HG03575 (cell line): ENCODE results near the gene CCR8.
"Not testable (repeated sequence)": the region's sequence is repeated elsewhere in the genome, so short reads cannot be mapped to it uniquely, and the experiment has no call there.

Experiments
- ATAC-seq: cut with Tn5 transposase; IDR thresholded peaks from one replicate; pipeline ENCODE4 v1.9.1; 2021; ENCODE audit not compliant: unreplicated experiment, insufficient number of reproducible peaks, low FRiP score; ENCODE audit errors: extremely low read depth

CCR8 gene

DNA sequence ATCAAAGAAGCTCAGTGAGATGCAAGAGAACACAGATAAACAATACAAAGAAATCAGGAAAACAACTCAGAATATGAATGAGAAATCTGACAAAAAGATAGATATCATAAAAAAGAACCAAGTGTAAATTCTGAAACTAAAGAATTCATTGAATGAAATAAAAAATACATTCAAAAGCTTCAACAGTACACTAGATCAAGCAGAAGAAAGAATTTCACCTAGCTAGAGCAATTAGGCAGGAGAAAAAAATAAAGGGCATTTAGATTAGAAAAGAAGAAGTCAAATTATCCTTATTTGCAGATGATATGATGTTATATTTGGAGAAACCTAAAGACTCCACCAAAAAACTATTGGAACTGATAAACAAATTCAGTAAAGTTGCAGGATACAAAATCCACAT lies 30.2 kb upstream of the CCR8 start:
- no peak for ATAC-seq

- no peak for ATAC-seq
Measured at GRCh38 chr3:39302178-39302577, 27.3 kb upstream of the CCR8 start.

GRCh38 chr3:39313289-39313688 lies 16.2 kb upstream of the CCR8 start:
- ATAC-seq: no peak

- ATAC-seq: no peak
Measured at GRCh38 chr3:39315420-39315819, 14.1 kb upstream of the CCR8 start.

- no peak for ATAC-seq
Measured at GRCh38 chr3:39317571-39318169, 11.8 kb upstream of the CCR8 start.

GRCh38 chr3:39318301-39318700 lies 11.2 kb upstream of the CCR8 start:
- no peak for ATAC-seq

DNA sequence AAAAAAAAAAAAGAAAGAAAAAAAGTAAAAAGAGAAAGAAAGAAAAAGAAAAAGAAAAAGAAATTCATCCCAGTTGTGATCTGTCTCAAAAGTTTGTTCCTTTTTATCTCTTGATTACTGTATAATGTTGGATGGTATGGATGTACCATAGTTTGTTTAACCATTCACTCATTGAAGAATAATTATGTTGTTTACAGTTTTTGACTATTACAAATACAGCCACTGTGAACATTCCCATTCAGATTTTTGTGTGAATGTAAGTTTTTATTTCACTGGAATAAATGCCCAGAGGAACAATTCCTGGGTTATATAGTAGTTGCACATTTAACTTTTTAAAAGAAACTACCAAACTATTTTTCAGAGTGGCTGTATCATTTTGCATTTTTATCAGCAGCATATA lies 10.3 kb upstream of the CCR8 start:
- no peak for ATAC-seq

GRCh38 chr3:39321574-39321983 lies 7.9 kb upstream of the CCR8 start:
- not testable (repeated sequence) for ATAC-seq

GRCh38 chr3:39322209-39322715 lies 7.2 kb upstream of the CCR8 start:
- not testable (repeated sequence) for ATAC-seq

DNA sequence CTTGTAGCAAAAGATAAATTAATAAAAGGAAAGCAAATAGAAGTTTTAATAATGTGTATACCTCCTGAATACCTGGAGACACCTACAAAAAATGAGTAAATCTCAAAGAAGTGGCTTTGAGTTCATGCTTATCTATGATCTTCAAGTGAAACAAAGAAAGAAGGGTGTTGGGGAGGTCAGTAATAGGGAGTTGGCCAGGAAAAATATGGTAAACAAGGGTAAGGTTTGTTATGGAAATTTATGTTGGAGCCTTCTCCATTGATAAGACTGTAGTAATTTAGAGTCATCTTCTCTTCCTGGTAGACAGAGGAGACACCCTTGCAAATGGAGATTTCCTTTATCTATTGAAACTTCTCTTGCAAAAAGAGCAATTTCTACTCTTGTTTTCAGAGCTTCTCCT lies 6.6 kb upstream of the CCR8 start:
- no peak for ATAC-seq

- no peak for ATAC-seq
Measured at GRCh38 chr3:39323494-39323893, 6.0 kb upstream of the CCR8 start.

- no peak for ATAC-seq
Measured at GRCh38 chr3:39325236-39325635, 4.3 kb upstream of the CCR8 start.

GRCh38 chr3:39327053-39327745 lies 2.3 kb upstream of the CCR8 start:
- ATAC-seq: peak; percentile 5

- ATAC-seq: peak; percentile 38
Measured at GRCh38 chr3:39327746-39328349, 1.7 kb upstream of the CCR8 start.

GRCh38 chr3:39330824-39331223 lies 1.3 kb downstream of the CCR8 start:
- ATAC-seq: no peak

GRCh38 chr3:39332525-39332924 lies 3.0 kb downstream of the CCR8 start:
- ATAC-seq: no peak

DNA sequence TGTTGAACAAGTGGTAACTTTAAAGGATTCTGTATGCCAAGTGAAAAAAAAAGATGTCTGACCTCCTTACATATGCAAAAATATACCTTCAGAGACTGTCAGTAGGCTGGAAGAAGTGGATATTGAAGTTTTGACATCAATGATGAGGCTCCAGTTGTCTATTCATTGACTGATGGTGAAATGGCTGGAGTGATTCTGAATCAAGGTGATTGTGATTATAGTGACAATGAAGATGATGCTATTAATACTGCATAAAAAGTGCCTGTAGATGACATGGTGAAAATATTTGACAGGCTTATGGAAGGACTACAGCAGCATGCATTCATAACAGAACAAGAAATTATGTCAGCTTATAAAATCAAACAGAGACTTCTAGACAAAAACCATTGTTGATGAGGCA lies 4.1 kb downstream of the CCR8 start:
- ATAC-seq: no peak

DNA sequence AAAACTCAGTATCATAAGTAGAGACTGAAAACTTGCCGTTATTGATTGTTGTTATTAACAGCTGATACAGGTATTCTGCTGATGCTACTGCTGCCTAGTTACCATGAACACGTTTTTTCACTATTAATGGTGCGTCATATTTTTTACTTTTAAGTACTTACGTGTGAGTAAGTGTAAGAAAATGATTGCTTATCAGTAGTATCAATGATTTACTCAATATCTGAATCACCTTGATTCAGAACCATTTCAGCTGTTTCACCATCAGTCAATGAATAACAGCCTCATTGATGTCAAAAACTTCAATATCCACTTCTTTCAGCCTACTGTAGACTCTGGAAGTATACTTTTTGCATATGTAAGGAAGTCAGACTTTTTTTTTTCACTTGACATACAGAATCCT lies 4.7 kb downstream of the CCR8 start:
- no peak for ATAC-seq

DNA sequence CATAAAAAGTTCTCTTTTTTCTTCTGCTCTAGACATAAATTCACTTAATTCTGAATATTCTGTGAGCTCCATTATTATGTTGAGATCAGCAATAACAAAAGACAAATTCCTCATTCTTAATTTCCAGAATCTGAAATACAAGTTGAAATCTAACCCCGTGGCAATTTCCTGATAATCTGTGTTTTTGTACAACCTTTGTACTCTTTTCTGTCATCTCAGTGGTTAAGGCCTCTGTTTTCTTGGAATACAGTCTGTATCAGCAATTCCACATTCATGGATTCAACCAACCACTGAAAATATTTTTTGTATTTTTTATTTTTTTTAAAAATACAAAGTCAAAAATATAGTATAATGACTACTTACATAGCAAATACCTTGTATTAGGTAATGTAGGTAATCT lies 8.7 kb downstream of the CCR8 start:
- ATAC-seq: no peak

DNA sequence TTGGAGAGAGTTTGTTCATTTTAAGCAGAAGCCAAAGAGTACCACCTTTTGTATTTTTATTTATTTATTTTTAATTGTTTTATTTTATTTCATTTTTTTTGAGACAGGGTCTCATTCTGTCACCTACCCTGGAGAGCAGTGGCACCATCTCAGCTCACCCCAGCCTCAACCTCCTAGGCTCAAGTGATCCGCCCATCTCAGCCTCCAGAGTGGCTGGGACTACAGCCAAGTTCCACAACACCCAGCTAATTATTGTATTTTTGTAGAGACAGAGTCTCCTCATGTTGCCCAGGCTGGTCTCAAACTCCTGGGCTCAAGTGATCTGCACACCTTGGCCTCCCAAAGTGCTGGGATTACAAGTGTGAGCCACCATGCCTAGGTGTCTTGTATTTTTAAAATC lies 9.6 kb downstream of the CCR8 start:
- no peak for ATAC-seq
